BJ (cell line): ENCODE measurements around the gene P3H4. TPM values are rescaled to one million over a fixed set of nuclear protein-coding genes. Genes with fewer than 3 reads are reported as not detected.
A peak's percentile ranks its signal among the peaks of the same experiment; 100 is the strongest.

Experiments used
- CTCF ChIA-PET: fragments of 350-600 bp; formaldehyde crosslinking; extraction: SDS; loops from one replicate; lab custom pipeline; 2021; ENCODE audit warnings: antibody characterized with exemption, inconsistent platforms; lab: Yijun Ruan, JAX
- POLR2A ChIA-PET: fragments of 300-600 bp; sonication (Branson Sonifier 250); formaldehyde crosslinking; extraction: SDS; loops from one replicate; lab custom pipeline; 2021; ENCODE audit warnings: antibody characterized with exemption; lab: Charles Lee
- DNase-seq: peaks from one replicate; pipeline ENCODE4 v3.0.0-alpha.2; 2011; ENCODE audit warnings: low read depth
- H3K27me3 ChIP-seq: 2 replicates; pipeline ENCODE4 v1.6.0; 2011; ENCODE audit warnings: low read length; ENCODE audit not compliant: control insufficient read depth, insufficient read depth
- H3K36me3 ChIP-seq: 2 replicates; pipeline ENCODE4 v1.5.1; 2011; ENCODE audit warnings: low read length; ENCODE audit not compliant: control insufficient read depth, insufficient read depth
- H3K4me3 ChIP-seq: 2 replicates; pipeline ENCODE4 v1.5.1; 2011; ENCODE audit warnings: low read depth, mild to moderate bottlenecking, control low read depth, low read length
- CTCF ChIP-seq: IDR thresholded peaks from 2 replicates; pipeline ENCODE4 v1.5.1; 2011; ENCODE audit warnings: low read depth, mild to moderate bottlenecking, control low read depth, inconsistent platforms, low read length, moderate library complexity; ENCODE audit not compliant: insufficient read depth
- polyA plus RNA-seq: library from polyadenylated mRNA; depleted of rRNA; stranded (reverse); fragments of >200 nt; gene quantifications from 2 replicates; pipeline ENCODE4 v1.2.3, GENCODE V29; 2011

P3H4 gene
- polyA plus RNA-seq, 1 experiment = 82.8 TPM

GRCh38 chr17:41786227-41787020, 25.3 kb downstream of the P3H4 start, which contains the start of gene JUP:
TSS of gene JUP (minus strand) at chr17:41786711. CDS start at chr17:41771854, 14,857 bp downstream.
- CTCF ChIA-PET = interaction anchor here (0.6 to 6.6 kb wide), 21 partner anchors 9 to 279 kb away, joined by 3 to 67 read pairs (median 3); partner anchors contain the start of genes HAP1 and P3H4
- DNase-seq = peak; percentile 98
- no peaks in the 10 kb centered on the region; the same call in 1 of the 2 replicates for H3K27me3 ChIP-seq
- TF ChIP-seq CTCF = no peak
- no peaks in the 10 kb centered on the region for H3K36me3 ChIP-seq
- POLR2A ChIA-PET = interaction anchor here (0.7 to 1.0 kb wide), 5 partner anchors 15 to 269 kb away, joined by 3 to 9 read pairs (median 3); partner anchors contain the start of gene ACLY
- peak within 1 kb of the TSS; percentile 73 for H3K4me3 ChIP-seq

- ChIA-PET CTCF (interaction anchor here (0.5 to 6.6 kb wide), 13 partner anchors 9 to 178 kb away, joined by 3 to 67 read pairs (median 3); partner anchors contain the start of gene P3H4), POLR2A (interaction anchor here (1.0 kb wide), 1 partner anchor 97 kb away, joined by 3 read pairs; no protein-coding TSS in a partner anchor)
- Histone ChIP-seq H3K27me3 (no peaks in the 10 kb centered on the region; the same call in 1 of the 2 replicates), H3K36me3 (no peaks in the 10 kb centered on the region), H3K4me3 (peak overlapping the region; percentile 73)
- no peak for TF ChIP-seq CTCF
- DNase-seq = no peak
These were observed 25.9 kb downstream of the P3H4 start for GRCh38 chr17:41785859-41786226.

GRCh38 chr17:41785091-41785858, 26.5 kb downstream of the P3H4 start:
- CTCF ChIA-PET = interaction anchor here (0.5 to 6.6 kb wide), 12 partner anchors 8 to 179 kb away, joined by 3 to 67 read pairs (median 4); partner anchors contain the start of gene P3H4
- TF ChIP-seq CTCF = no peak
- POLR2A ChIA-PET = interaction anchor here (0.6 to 1.0 kb wide), 2 partner anchors 14 to 96 kb away, joined by 3 to 5 read pairs; no protein-coding TSS in a partner anchor
- Histone ChIP-seq H3K4me3 (peak overlapping the region; percentile 73), H3K27me3 (no peaks in the 10 kb centered on the region; the same call in 1 of the 2 replicates), H3K36me3 (no peaks in the 10 kb centered on the region)
- DNase-seq = no peak

- DNase-seq = no peak
- no peak for TF ChIP-seq CTCF
- Histone ChIP-seq H3K36me3 (no peaks in the 10 kb centered on the region), H3K4me3 (no peak overlapping the region), H3K27me3 (no peaks in the 10 kb centered on the region; the same call in 1 of the 2 replicates)
- POLR2A ChIA-PET = no interaction called here
- CTCF ChIA-PET = interaction anchor here (0.7 kb wide), 1 partner anchor 17 kb away, joined by 3 read pairs; no protein-coding TSS in a partner anchor
These were observed 27.5 kb downstream of the P3H4 start for GRCh38 chr17:41784207-41784744.
